GM21786 (cell line): ENCODE data around the gene EFCAB8.
"Not testable (repeated sequence)": the region's sequence is repeated elsewhere in the genome, so short reads cannot be mapped to it uniquely, and the experiment has no call there.

Source experiments
- ATAC-seq: cut with Tn5 transposase; IDR thresholded peaks from one replicate; pipeline ENCODE4 v1.9.1; 2021; ENCODE audit not compliant: unreplicated experiment

Gene EFCAB8

GRCh38 chr20:32839982-32840285 lies 18.8 kb upstream of the EFCAB8 start:
- no peak for ATAC-seq

- ATAC-seq = no peak
These were observed 17.5 kb upstream of the EFCAB8 start for GRCh38 chr20:32841174-32841573.

GRCh38 chr20:32841632-32842031 lies 17.1 kb upstream of the EFCAB8 start:
- ATAC-seq = no peak

- no peak for ATAC-seq
These were observed 15.8 kb upstream of the EFCAB8 start for GRCh38 chr20:32842688-32843524.

GRCh38 chr20:32845786-32846185 lies 12.9 kb upstream of the EFCAB8 start:
- ATAC-seq = no peak

- no peak for ATAC-seq
These were observed 11.9 kb upstream of the EFCAB8 start for GRCh38 chr20:32846852-32847251.

- no peak for ATAC-seq
These were observed 10.8 kb upstream of the EFCAB8 start for GRCh38 chr20:32847964-32848363.

- no peak for ATAC-seq
These were observed 9.9 kb upstream of the EFCAB8 start for GRCh38 chr20:32848846-32849245.

- no peak for ATAC-seq
These were observed 9.1 kb upstream of the EFCAB8 start for GRCh38 chr20:32849577-32849976.

GRCh38 chr20:32855387-32855786 lies 3.3 kb upstream of the EFCAB8 start:
- ATAC-seq = no peak

- no peak for ATAC-seq
These were observed 534 bp upstream of the EFCAB8 start for GRCh38 chr20:32858189-32858588.

- no peak for ATAC-seq
These were observed 2.7 kb downstream of the EFCAB8 start for GRCh38 chr20:32861446-32861845.

GRCh38 chr20:32869562-32869961 lies 10.8 kb downstream of the EFCAB8 start:
- ATAC-seq = no peak

GRCh38 chr20:32870526-32870925 lies 11.8 kb downstream of the EFCAB8 start:
- ATAC-seq = not testable (repeated sequence)

GRCh38 chr20:32870985-32871384 lies 12.3 kb downstream of the EFCAB8 start:
- no peak for ATAC-seq

GRCh38 chr20:32871627-32872160 lies 13.0 kb downstream of the EFCAB8 start:
- ATAC-seq = no peak

GRCh38 chr20:32872266-32872665 lies 13.5 kb downstream of the EFCAB8 start:
- ATAC-seq = no peak

GRCh38 chr20:32875673-32876072 lies 16.9 kb downstream of the EFCAB8 start:
- ATAC-seq = no peak

GRCh38 chr20:32877507-32877906 lies 18.8 kb downstream of the EFCAB8 start:
- no peak for ATAC-seq

GRCh38 chr20:32878820-32879219 lies 20.1 kb downstream of the EFCAB8 start:
- no peak for ATAC-seq

- ATAC-seq = no peak
These were observed 20.8 kb downstream of the EFCAB8 start for GRCh38 chr20:32879538-32879937.

- no peak for ATAC-seq
These were observed 21.9 kb downstream of the EFCAB8 start for GRCh38 chr20:32880635-32881034.

- no peak for ATAC-seq
These were observed 24.4 kb downstream of the EFCAB8 start for GRCh38 chr20:32883081-32883480.
